Measurements from ENCODE around the gene EFL1. TPM values are rescaled to one million over a fixed set of nuclear protein-coding genes. Genes with fewer than 3 reads are reported as not detected.

The EFL1 gene
- polyA plus RNA-seq, 1 of the 3 experiments (the other 2 are of a cell fraction) = 12.3 TPM

DNA sequence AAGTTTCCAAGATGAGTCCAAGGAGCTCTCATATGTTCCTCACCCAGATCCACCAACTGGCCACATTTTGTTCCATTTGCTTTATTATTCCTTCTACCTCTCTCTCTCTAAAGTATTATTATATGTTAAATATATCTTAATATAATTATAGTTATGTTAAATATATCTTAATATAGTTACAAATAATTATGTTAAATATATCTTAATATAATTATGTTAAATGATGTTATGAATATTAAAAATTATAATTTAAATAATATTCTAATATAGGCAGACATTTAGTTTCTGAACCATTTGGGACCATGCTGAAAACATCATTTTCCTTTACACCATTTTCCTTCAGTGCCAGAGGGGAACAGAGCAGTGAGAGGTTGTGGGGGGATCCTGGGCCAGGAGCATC, 166.7 kb downstream of the EFL1 start:
- no peaks in the 10 kb centered on the region for H3K27me3 ChIP-seq (ENCODE audit: insufficient read depth)
- no peak overlapping the region for H3K9ac ChIP-seq
- ChIA-PET CTCF (no interaction called here), POLR2A (no interaction called here)
- no peaks in the 10 kb centered on the region for H3K9me3 ChIP-seq
- H3K27ac ChIP-seq (ENCODE audit: low read depth in 2 of 2, low read length in 1 of 2) = no peak overlapping the region
- peaks cover 27% of the 10 kb centered on the region for H3K79me2 ChIP-seq (ENCODE audit: insufficient read depth)
- H3K4me3 ChIP-seq (ENCODE audit: low read depth in 2 of 2, low read length in 1 of 2) = no peak overlapping the region
- H3K4me2 ChIP-seq = no peak overlapping the region
- H3F3A ChIP-seq (replicated peaks; ENCODE audit: insufficient read depth) = no peaks in the 10 kb centered on the region
- no peaks in the 10 kb centered on the region for H4K20me1 ChIP-seq (ENCODE audit: insufficient read depth)
- TF ChIP-seq TCF12 (IDR thresholded peaks at IDR 0.05) = no peak
- no peak for TF ChIP-seq EP300 (IDR thresholded peaks at IDR 0.05; ENCODE audit: borderline replicate concordance in 1 of 2, low read depth in 1 of 2, low read length in 1 of 2)
- TF ChIP-seq FOXJ3 (CRISPR knock-in tag; IDR thresholded peaks at IDR 0.05) = no peak
- no peak for TF ChIP-seq SMC3 (IDR thresholded peaks at IDR 0.05; ENCODE audit: low read depth, low read length)
- TF ChIP-seq NRF1 (IDR thresholded peaks at IDR 0.05; ENCODE audit: low read depth, low read length) = no peak
- no peak for TF ChIP-seq CTCF (IDR thresholded peaks at IDR 0.05)
- no peak for TF ChIP-seq POLR2AphosphoS5 (IDR thresholded peaks at IDR 0.05; ENCODE audit: low read depth, low read length)
- TF ChIP-seq RCOR1 (IDR thresholded peaks at IDR 0.05; ENCODE audit: low read length) = no peak
- no peak for TF ChIP-seq FOSL2 (IDR thresholded peaks at IDR 0.05; ENCODE audit: borderline replicate concordance, low read depth)
- TF ChIP-seq RXRA (IDR thresholded peaks at IDR 0.05; ENCODE audit: borderline replicate concordance, low read depth) = no peak
- TF ChIP-seq, protein P1, sequence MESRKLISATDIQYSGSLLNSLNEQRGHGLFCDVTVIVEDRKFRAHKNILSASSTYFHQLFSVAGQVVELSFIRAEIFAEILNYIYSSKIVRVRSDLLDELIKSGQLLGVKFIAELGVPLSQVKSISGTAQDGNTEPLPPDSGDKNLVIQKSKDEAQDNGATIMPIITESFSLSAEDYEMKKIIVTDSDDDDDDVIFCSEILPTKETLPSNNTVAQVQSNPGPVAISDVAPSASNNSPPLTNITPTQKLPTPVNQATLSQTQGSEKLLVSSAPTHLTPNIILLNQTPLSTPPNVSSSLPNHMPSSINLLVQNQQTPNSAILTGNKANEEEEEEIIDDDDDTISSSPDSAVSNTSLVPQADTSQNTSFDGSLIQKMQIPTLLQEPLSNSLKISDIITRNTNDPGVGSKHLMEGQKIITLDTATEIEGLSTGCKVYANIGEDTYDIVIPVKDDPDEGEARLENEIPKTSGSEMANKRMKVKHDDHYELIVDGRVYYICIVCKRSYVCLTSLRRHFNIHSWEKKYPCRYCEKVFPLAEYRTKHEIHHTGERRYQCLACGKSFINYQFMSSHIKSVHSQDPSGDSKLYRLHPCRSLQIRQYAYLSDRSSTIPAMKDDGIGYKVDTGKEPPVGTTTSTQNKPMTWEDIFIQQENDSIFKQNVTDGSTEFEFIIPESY (IDR thresholded peaks at IDR 0.05; ENCODE audit: borderline replicate concordance, low read depth) = no peak
- TF ChIP-seq USF2 (IDR thresholded peaks at IDR 0.05; ENCODE audit: borderline replicate concordance, low read depth, low read length) = no peak
- no peaks in the 10 kb centered on the region for H3K4me1 ChIP-seq (ENCODE audit: control insufficient read depth in 1 of 2, insufficient read depth in 2 of 2, low read depth in 1 of 2, low read length in 1 of 2)
- DNase-seq = no peak
- H3K36me3 ChIP-seq (replicated peaks in 1 of 2; ENCODE audit: control insufficient read depth in 1 of 2, insufficient read depth in 2 of 2, low read length in 1 of 2) = peaks cover 0 to 23% of the 10 kb centered on the region in 2 experiments
- H3K9me2 ChIP-seq = no peaks in the 10 kb centered on the region
- no peak overlapping the region for H2AFZ ChIP-seq (ENCODE audit: low read depth)

DNA sequence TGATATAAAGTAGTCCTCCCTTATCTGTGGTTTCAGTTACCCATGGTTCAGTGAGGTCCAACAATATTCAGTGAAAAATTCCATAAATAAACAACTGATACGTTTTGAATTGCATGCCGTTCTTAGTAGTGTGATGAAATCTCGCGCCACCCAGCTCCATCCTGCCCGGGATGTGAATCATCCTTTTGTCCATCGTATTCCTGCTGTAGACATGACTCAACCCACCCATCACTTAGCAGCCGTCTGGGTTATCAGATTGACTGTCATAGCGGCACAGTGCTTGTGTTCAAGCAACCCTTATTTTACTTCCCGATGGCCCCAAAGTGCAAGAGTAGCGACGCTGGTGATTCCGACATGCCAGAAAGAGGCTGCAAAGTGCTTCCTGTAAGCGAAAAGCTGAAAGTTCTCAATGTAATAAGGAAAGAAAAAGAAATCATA, 168.7 kb downstream of the EFL1 start:
- Histone ChIP-seq H3K9me3 (no peaks in the 10 kb centered on the region), H3K79me2 (ENCODE audit: insufficient read depth) (peaks cover 27% of the 10 kb centered on the region), H3K27ac (ENCODE audit: low read depth in 2 of 2, low read length in 1 of 2) (peak overlapping the region in 1 of 2 experiments; percentile 91; a peak in 2 of 4 replicates), H3K27me3 (ENCODE audit: insufficient read depth) (no peaks in the 10 kb centered on the region), H3K9me2 (no peaks in the 10 kb centered on the region), H3K4me2 (peak overlapping the region; percentile 75), H3K36me3 (replicated peaks in 1 of 2; ENCODE audit: control insufficient read depth in 1 of 2, insufficient read depth in 2 of 2, low read length in 1 of 2) (peaks cover 0 to 18% of the 10 kb centered on the region in 2 experiments), H3F3A (replicated peaks; ENCODE audit: insufficient read depth) (no peaks in the 10 kb centered on the region), H4K20me1 (ENCODE audit: insufficient read depth) (no peaks in the 10 kb centered on the region), H3K4me1 (ENCODE audit: control insufficient read depth in 1 of 2, insufficient read depth in 2 of 2, low read depth in 1 of 2, low read length in 1 of 2) (no peaks in the 10 kb centered on the region), H3K9ac (peak overlapping the region; percentile 75; the same call in 1 of the 2 replicates), H3K4me3 (ENCODE audit: low read depth in 2 of 2, low read length in 1 of 2) (peak overlapping the region; percentile 30 to 51; a peak in 3 of 4 replicates), H2AFZ (ENCODE audit: low read depth) (peak overlapping the region; percentile 64)
- ChIA-PET CTCF (no interaction called here), POLR2A (no interaction called here)
- 17% methylated on average over 13 of the region's 13 CpGs for WGBS (ENCODE audit: low lambda C conversion rate)
- no peak for DNase-seq
- no peak for TF ChIP-seq MXI1 (IDR thresholded peaks at IDR 0.05; ENCODE audit: low read depth, low read length)
- no peak for TF ChIP-seq FOXJ3 (CRISPR knock-in tag; IDR thresholded peaks at IDR 0.05)
- TF ChIP-seq MAX (IDR thresholded peaks at IDR 0.05; ENCODE audit: low read depth) = peak; percentile 74
- peak; percentile 92 for TF ChIP-seq PBX3 (IDR thresholded peaks at IDR 0.05)
- TF ChIP-seq TAF1 (IDR thresholded peaks at IDR 0.05; ENCODE audit: borderline replicate concordance, low read depth, low read length) = no peak
- peak in 1 of 2 experiments; percentile 69; a peak in 1 of 4 replicates for TF ChIP-seq EP300 (IDR thresholded peaks at IDR 0.05; ENCODE audit: borderline replicate concordance in 1 of 2, low read depth in 1 of 2, low read length in 1 of 2)
- no peak; the same call in 1 of the 2 replicates for TF ChIP-seq NFIC (IDR thresholded peaks at IDR 0.05; ENCODE audit: borderline replicate concordance)
- TF ChIP-seq RCOR1 (IDR thresholded peaks at IDR 0.05; ENCODE audit: low read length) = no peak
- TF ChIP-seq YY1 (IDR thresholded peaks at IDR 0.05; ENCODE audit: low read depth) = no peak
- TF ChIP-seq USF2 (IDR thresholded peaks at IDR 0.05; ENCODE audit: borderline replicate concordance, low read depth, low read length) = no peak
- peak; percentile 65; the same call in 1 of the 2 replicates for TF ChIP-seq SIN3A (IDR thresholded peaks at IDR 0.05; ENCODE audit: borderline replicate concordance, low read depth, low read length)
- no peak for TF ChIP-seq RFX5 (IDR thresholded peaks at IDR 0.05; ENCODE audit: low read length)
- TF ChIP-seq GABPA (IDR thresholded peaks at IDR 0.05; ENCODE audit: low read depth) = no peak
- TF ChIP-seq POLR2AphosphoS5 (IDR thresholded peaks at IDR 0.05; ENCODE audit: low read depth, low read length) = peak; percentile 57; the same call in 1 of the 2 replicates
